ENCODE measurements around the gene TPP2.

The TPP2 gene

GRCh38 chr13:102596147-102597028 is at the start of gene TPP2:
TSS of gene TPP2 (plus strand) at chr13:102596986. CDS start at chr13:102597039, 53 bp downstream.
- DNase-seq, result peak; percentile 96

- no peak for DNase-seq
Measured at GRCh38 chr13:102548811-102549210, 48.0 kb upstream of the TPP2 start.

- no peak for DNase-seq
Measured at GRCh38 chr13:102550507-102550906, 46.3 kb upstream of the TPP2 start.

GRCh38 chr13:102555914-102556553 is 40.8 kb upstream of the TPP2 start:
- peak; percentile 42 for DNase-seq

- no peak for DNase-seq
Measured at GRCh38 chr13:102556806-102557205, 40.0 kb upstream of the TPP2 start.

- peak; percentile 85 for DNase-seq
Measured at GRCh38 chr13:102558029-102558428, 38.8 kb upstream of the TPP2 start.

GRCh38 chr13:102561933-102562332 is 34.9 kb upstream of the TPP2 start:
- no peak for DNase-seq

GRCh38 chr13:102563267-102563666 is 33.5 kb upstream of the TPP2 start:
- no peak for DNase-seq

GRCh38 chr13:102564564-102564963 is 32.2 kb upstream of the TPP2 start:
- DNase-seq, result no peak

GRCh38 chr13:102566513-102566912 is 30.3 kb upstream of the TPP2 start:
- no peak for DNase-seq

GRCh38 chr13:102567857-102568256 is 28.9 kb upstream of the TPP2 start:
- no peak for DNase-seq

GRCh38 chr13:102569488-102569887 is 27.3 kb upstream of the TPP2 start:
- no peak for DNase-seq

GRCh38 chr13:102571075-102571474 is 25.7 kb upstream of the TPP2 start:
- no peak for DNase-seq

GRCh38 chr13:102572323-102572722 is 24.5 kb upstream of the TPP2 start:
- DNase-seq, result no peak

- DNase-seq, result peak; percentile 41
Measured at GRCh38 chr13:102580552-102581169, 16.1 kb upstream of the TPP2 start.

- DNase-seq, result no peak
Measured at GRCh38 chr13:102582256-102582655, 14.5 kb upstream of the TPP2 start.

- peak; percentile 7 for DNase-seq
Measured at GRCh38 chr13:102584434-102584833, 12.4 kb upstream of the TPP2 start.

- DNase-seq, result no peak
Measured at GRCh38 chr13:102586615-102587014, 10.2 kb upstream of the TPP2 start.

GRCh38 chr13:102587916-102588315 is 8.9 kb upstream of the TPP2 start:
- DNase-seq, result no peak

- peak; percentile 87 for DNase-seq
Measured at GRCh38 chr13:102589301-102589822, 7.4 kb upstream of the TPP2 start.

GRCh38 chr13:102591988-102592781 is 4.6 kb upstream of the TPP2 start:
- DNase-seq, result peak; percentile 70

- no peak for DNase-seq
Measured at GRCh38 chr13:102593466-102593865, 3.3 kb upstream of the TPP2 start.

Measured in NCI-H2171 (cell line).